CD4-positive, alpha-beta T cell (primary cell): ENCODE results near the gene C2CD2L. TPM values are rescaled to one million over a fixed set of nuclear protein-coding genes. Genes with fewer than 3 reads are reported as not detected.

ENCODE experiments used
- ATAC-seq: fragments of 200-7000 bp; cut with Tn5 transposase; one replicate; pipeline ENCODE4 v1.10.0; 2022; ENCODE audit warnings: mild to moderate bottlenecking; ENCODE audit not compliant: poor library complexity
- CTCF ChIA-PET: fragments of 350-600 bp; sonication (Branson Sonifier 250); formaldehyde crosslinking; loops from one replicate; lab custom pipeline; 2021; ENCODE audit warnings: antibody characterized with exemption, inconsistent platforms; lab: Charles Lee
- POLR2A ChIA-PET: fragments of 350-600 bp; sonication (Branson Sonifier 250); formaldehyde crosslinking; loops from one replicate; lab custom pipeline; 2021; ENCODE audit warnings: antibody characterized with exemption, inconsistent platforms; lab: Charles Lee
- DNase-seq, 14 experiments: peaks; one replicate each; pipeline ENCODE4 v3.0.0-alpha.2; 2013 to 2020; ENCODE audit warnings: mixed read lengths in 2 of 14
- H3K27ac ChIP-seq, 2 donors: one replicate each; pipeline versions ENCODE4 v1.5.1 to v1.7.0; 2013; ENCODE audit warnings: low read length in 2 of 2, low read depth in 1 of 2, mild to moderate bottlenecking in 1 of 2
- H3K27me3 ChIP-seq, 2 experiments: 1 replicate in 1 of 2; 2 replicates in 1 of 2; pipeline versions ENCODE4 v1.6.1 to v1.7.0; 2013; ENCODE audit warnings: low read length in 2 of 2, control low read depth in 1 of 2, mild to moderate bottlenecking in 1 of 2, moderate library complexity in 1 of 2; ENCODE audit not compliant: insufficient read depth in 2 of 2, control insufficient read depth in 1 of 2
- H3K36me3 ChIP-seq: one replicate; pipeline ENCODE4 v1.6.1; 2013; ENCODE audit warnings: low read length, control low read depth; ENCODE audit not compliant: insufficient read depth
- H3K4me1 ChIP-seq: one replicate; pipeline ENCODE4 v1.6.1; 2013; ENCODE audit warnings: low read length, control low read depth; ENCODE audit not compliant: insufficient read depth
- H3K4me3 ChIP-seq: one replicate; pipeline ENCODE4 v1.5.1; 2013; ENCODE audit warnings: mild to moderate bottlenecking, low read length, moderate library complexity
- H3K9me3 ChIP-seq, 2 experiments: 1 replicate in 1 of 2; 2 replicates in 1 of 2; pipeline versions ENCODE4 v1.6.1 to v1.7.0; 2013; ENCODE audit warnings: low read length in 2 of 2, mild to moderate bottlenecking in 2 of 2, control low read depth in 1 of 2, moderate library complexity in 1 of 2; ENCODE audit not compliant: control insufficient read depth in 1 of 2, insufficient read depth in 1 of 2
- H3K27ac Mint-ChIP-seq: one replicate; pipeline ENCODE4 v1.8.0; 2020; ENCODE audit warnings: mixed read lengths
- H3K27me3 Mint-ChIP-seq: one replicate; pipeline ENCODE4 v1.8.0; 2021; ENCODE audit warnings: mixed read lengths
- H3K36me3 Mint-ChIP-seq: one replicate; pipeline ENCODE4 v1.8.0; 2021; ENCODE audit warnings: low read depth, mixed read lengths
- H3K4me1 Mint-ChIP-seq: one replicate; pipeline ENCODE4 v1.8.0; 2021; ENCODE audit warnings: low read depth, mixed read lengths
- H3K4me3 Mint-ChIP-seq: one replicate; pipeline ENCODE4 v1.8.0; 2020; ENCODE audit warnings: mild to moderate bottlenecking, mixed read lengths
- H3K9me3 Mint-ChIP-seq: one replicate; pipeline ENCODE4 v1.8.0; 2020; ENCODE audit warnings: mixed read lengths
- intact Hi-C, 2 experiments: fragments of 100-400 bp; cut with DNase I in 1 of 2; cut with micrococcal nuclease in 1 of 2; formaldehyde crosslinking; loops; one replicate each; pipeline versions ENCODE4 v1.15.1 to v1.9.0; 2023 to 2025; cut with DNase I, micrococcal nuclease
- total RNA-seq, 174 experiments: library from RNA in 2 of 174; stranded (reverse) in 2 of 174; gene quantifications; one replicate each; pipeline ENCODE4 v1.2.3 and lab custom pipeline; 2021 to 2026
- TF ChIP-seq, protein P1 (sequence below): fragments of 200-600 bp; IDR thresholded peaks from one replicate; pipeline ENCODE4 v1.8.0; 2022; ENCODE audit warnings: antibody characterized with exemption, mild to moderate bottlenecking

C2CD2L gene
- total RNA-seq, 2 experiments from 2014 or later = 16.0 to 16.2 TPM

DNA sequence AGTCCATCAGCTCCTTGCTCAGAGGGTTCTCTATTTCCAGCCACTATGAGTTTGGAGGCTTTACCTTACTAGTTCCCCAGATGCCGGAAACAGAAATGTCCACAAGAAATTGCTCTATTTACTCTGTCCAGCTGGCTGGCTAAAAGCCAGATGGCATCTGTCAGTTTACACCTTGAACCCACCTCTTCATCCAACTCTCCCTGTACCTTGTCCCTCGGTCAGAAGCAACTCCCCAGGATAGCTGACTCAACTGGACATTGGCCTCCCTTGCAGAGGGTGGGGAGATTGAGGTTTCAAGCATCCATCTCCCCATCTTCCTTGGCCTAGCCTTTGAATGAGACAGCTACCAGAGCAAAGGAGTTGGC is 1.7 kb downstream of the C2CD2L start:
- H3K27ac Mint-ChIP-seq = peak overlapping the region; percentile 82

DNA sequence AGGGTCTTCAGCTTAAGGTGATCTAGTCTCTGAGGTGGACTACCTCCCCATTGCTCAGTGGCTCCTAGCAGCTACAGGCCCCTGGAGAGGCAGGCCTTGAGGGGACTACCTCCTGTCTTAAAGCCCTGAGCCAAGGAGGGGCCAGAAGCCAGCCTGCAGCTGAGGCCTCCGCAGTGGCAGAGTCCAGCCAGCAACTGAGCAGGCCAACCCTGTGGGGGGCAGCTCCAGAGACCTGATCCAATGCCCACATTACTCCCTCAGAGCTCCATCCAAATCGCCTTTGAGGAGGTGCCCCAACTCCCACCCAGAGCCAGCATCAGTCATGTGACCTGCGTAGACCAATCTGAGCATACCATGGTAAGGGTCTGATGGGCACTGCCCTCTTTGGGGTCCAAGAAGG is 2.7 kb downstream of the C2CD2L start:
- intact Hi-C loops = loop anchor here (2.0 to 10.0 kb wide), 3 partner anchors 13 to 535 kb away; partner anchors contain the start of gene ARCN1 (in 1 of the 2)
- no peak for DNase-seq

More for the DNA sequence above, 1.7 kb downstream of the C2CD2L start:
- no peaks in the 10 kb centered on the region for H3K9me3 Mint-ChIP-seq
- Histone ChIP-seq H3K27me3 (no peaks in the 10 kb centered on the region), H3K4me3 (peak overlapping the region; percentile 92), H3K36me3 (peaks cover 39% of the 10 kb centered on the region), H3K9me3 (no peaks in the 10 kb centered on the region), H3K27ac (peak overlapping the region; percentile 55 to 72), H3K4me1 (peaks cover 43% of the 10 kb centered on the region)
- TF ChIP-seq, protein P1, sequence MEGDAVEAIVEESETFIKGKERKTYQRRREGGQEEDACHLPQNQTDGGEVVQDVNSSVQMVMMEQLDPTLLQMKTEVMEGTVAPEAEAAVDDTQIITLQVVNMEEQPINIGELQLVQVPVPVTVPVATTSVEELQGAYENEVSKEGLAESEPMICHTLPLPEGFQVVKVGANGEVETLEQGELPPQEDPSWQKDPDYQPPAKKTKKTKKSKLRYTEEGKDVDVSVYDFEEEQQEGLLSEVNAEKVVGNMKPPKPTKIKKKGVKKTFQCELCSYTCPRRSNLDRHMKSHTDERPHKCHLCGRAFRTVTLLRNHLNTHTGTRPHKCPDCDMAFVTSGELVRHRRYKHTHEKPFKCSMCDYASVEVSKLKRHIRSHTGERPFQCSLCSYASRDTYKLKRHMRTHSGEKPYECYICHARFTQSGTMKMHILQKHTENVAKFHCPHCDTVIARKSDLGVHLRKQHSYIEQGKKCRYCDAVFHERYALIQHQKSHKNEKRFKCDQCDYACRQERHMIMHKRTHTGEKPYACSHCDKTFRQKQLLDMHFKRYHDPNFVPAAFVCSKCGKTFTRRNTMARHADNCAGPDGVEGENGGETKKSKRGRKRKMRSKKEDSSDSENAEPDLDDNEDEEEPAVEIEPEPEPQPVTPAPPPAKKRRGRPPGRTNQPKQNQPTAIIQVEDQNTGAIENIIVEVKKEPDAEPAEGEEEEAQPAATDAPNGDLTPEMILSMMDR = no peak
- no peaks in the 10 kb centered on the region for H3K27me3 Mint-ChIP-seq
- intact Hi-C loops = loop anchor here (2.0 to 10.0 kb wide), 3 partner anchors 14 to 534 kb away; partner anchors contain the start of gene ARCN1 (in 1 of the 2)
- H3K4me3 Mint-ChIP-seq = peak overlapping the region; percentile 81
- CTCF ChIA-PET = interaction anchor here (0.6 kb wide), 1 partner anchor 76 kb away, joined by 3 read pairs; no protein-coding TSS in a partner anchor
- H3K4me1 Mint-ChIP-seq = peaks cover 47% of the 10 kb centered on the region
- no peak for ATAC-seq
- H3K36me3 Mint-ChIP-seq = peaks cover 50% of the 10 kb centered on the region
- POLR2A ChIA-PET = interaction anchor here (1.0 to 3.7 kb wide), 8 partner anchors 10 to 168 kb away, joined by 3 to 33 read pairs (median 6); partner anchors contain the start of genes HINFP, HMBS, RPS25 and TRAPPC4
- no peak for DNase-seq

DNA sequence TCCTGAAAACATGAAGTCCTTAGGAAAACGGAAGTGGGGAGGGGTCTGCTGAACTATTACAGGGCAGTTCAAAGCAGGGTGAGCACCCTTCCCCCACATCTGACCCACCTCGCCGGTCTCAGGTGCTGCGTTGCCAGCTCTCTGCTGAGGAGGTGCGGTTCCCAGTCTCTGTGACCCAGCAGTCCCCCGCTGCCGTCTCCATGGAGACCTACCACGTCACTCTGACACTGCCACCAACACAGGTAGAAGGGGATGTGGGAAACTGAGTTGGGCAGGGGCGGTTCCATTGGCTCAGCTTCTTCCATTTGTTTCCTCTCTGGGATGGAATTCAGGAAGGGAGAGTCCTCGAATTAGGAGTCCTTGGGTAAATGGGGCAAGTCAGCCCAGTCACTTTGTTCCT is 3.3 kb downstream of the C2CD2L start:
- no peaks in the 10 kb centered on the region for H3K9me3 Mint-ChIP-seq
- intact Hi-C loops = no loop called here
- Histone ChIP-seq H3K36me3 (peaks cover 45% of the 10 kb centered on the region), H3K4me3 (no peak overlapping the region), H3K27me3 (no peaks in the 10 kb centered on the region), H3K27ac (peak overlapping the region in 1 of 2 donors; percentile 34), H3K4me1 (peaks cover 59% of the 10 kb centered on the region), H3K9me3 (no peaks in the 10 kb centered on the region)
- ChIA-PET POLR2A (interaction anchor here (3.0 kb wide), 1 partner anchor 10 kb away, joined by 12 read pairs; the partner anchor contains the start of gene HINFP), CTCF (no interaction called here)
- H3K36me3 Mint-ChIP-seq = peaks cover 60% of the 10 kb centered on the region
- ATAC-seq (no peak), DNase-seq (no peak)
- H3K27ac Mint-ChIP-seq = peak overlapping the region; percentile 32
- TF ChIP-seq, protein P1 = no peak
- peak overlapping the region; percentile 20 for H3K4me3 Mint-ChIP-seq
- H3K4me1 Mint-ChIP-seq = peaks cover 45% of the 10 kb centered on the region
- no peaks in the 10 kb centered on the region for H3K27me3 Mint-ChIP-seq

More for the DNA sequence above, 2.7 kb downstream of the C2CD2L start:
- peaks cover 45% of the 10 kb centered on the region for H3K36me3 ChIP-seq
- no peak overlapping the region for H3K4me3 ChIP-seq
- peak overlapping the region in 1 of 2 donors; percentile 34 for H3K27ac ChIP-seq
- Mint-ChIP-seq H3K4me3 (peak overlapping the region; percentile 81), H3K9me3 (no peaks in the 10 kb centered on the region), H3K36me3 (peaks cover 56% of the 10 kb centered on the region), H3K4me1 (peaks cover 41% of the 10 kb centered on the region), H3K27ac (peak overlapping the region; percentile 82), H3K27me3 (no peaks in the 10 kb centered on the region)
- H3K27me3 ChIP-seq = no peaks in the 10 kb centered on the region
- no peak for ATAC-seq
- H3K4me1 ChIP-seq = peaks cover 53% of the 10 kb centered on the region
- POLR2A ChIA-PET = interaction anchor here (1.2 to 3.7 kb wide), 6 partner anchors 9 to 91 kb away, joined by 3 to 33 read pairs (median 10); partner anchors contain the start of genes HINFP, HMBS, RPS25 and TRAPPC4
- no peaks in the 10 kb centered on the region for H3K9me3 ChIP-seq
- TF ChIP-seq, protein P1 = no peak
- CTCF ChIA-PET = no interaction called here
